ENCODE data around the gene LONP2.
"Not testable (repeated sequence)": the region's sequence is repeated elsewhere in the genome, so short reads cannot be mapped to it uniquely, and the experiment has no call there.

Gene LONP2

DNA sequence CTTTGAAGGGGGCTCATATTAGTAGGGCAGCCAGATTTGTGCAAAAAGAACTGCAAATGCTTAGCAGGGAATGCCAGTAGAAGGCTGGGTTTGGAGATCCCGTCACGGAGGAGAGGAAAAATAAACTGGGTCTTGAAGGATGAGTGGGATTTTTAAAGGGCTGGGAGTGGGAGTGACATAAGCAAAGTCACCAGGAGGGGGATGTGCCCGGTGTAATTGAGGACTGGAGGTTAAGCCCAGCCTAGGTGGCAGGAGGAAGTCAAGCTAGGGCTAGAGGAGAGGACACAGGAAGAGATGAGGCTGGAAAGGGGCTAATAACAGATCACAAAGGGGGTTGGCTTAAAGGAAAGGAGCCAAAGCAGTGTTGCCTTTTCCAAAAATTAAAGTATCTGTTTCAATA is 23.2 kb upstream of the LONP2 start:
- no peak for DNase-seq (ENCODE audit: low read depth in 1 of 2, low spot score in 1 of 2)
- in situ Hi-C loops (cut with HindIII; ENCODE audit: low pct_unique_long_range_greater_than_20kb, low sequenced_read_pairs), result no loop called here
- no peak for TF ChIP-seq JUND (IDR thresholded peaks at IDR 0.05; ENCODE audit: low read depth)

DNA sequence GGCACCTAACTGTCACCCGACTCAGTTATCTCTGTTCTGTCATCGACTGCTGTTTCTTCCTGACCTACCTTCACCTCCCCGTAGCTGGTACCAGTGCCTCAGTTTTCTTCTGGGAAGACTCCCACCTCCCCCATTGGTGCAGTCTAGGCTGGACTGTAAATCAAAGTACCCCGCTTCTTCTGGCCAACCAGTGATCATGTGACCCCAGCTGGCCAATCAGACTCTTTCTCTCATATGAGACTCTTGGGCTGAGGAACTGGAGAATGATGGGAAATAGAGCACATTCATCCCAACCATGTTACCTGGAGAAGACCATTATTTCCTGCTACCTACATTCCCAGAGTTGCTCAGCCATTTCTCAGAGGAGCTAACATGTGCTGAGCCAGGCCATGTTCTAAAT is 20.6 kb upstream of the LONP2 start:
- no peak for DNase-seq (ENCODE audit: low read depth in 1 of 2, low spot score in 1 of 2)
- in situ Hi-C loops (cut with HindIII; ENCODE audit: low pct_unique_long_range_greater_than_20kb, low sequenced_read_pairs), result no loop called here
- no peak for TF ChIP-seq JUND (IDR thresholded peaks at IDR 0.05; ENCODE audit: low read depth)

- in situ Hi-C loops (cut with HindIII; ENCODE audit: low pct_unique_long_range_greater_than_20kb, low sequenced_read_pairs), result no loop called here
- TF ChIP-seq JUND (IDR thresholded peaks at IDR 0.05; ENCODE audit: low read depth), result no peak
Measured at GRCh38 chr16:48225456-48225855, 18.6 kb upstream of the LONP2 start.

GRCh38 chr16:48231727-48232492 is 12.2 kb upstream of the LONP2 start:
- peak in 1 of 2 experiments; percentile 69 for DNase-seq (ENCODE audit: low read depth in 1 of 2, low spot score in 1 of 2)
- no peak for TF ChIP-seq JUND (IDR thresholded peaks at IDR 0.05; ENCODE audit: low read depth)
- in situ Hi-C loops (cut with HindIII; ENCODE audit: low pct_unique_long_range_greater_than_20kb, low sequenced_read_pairs), result no loop called here

More at GRCh38 chr16:48225456-48225855, 18.6 kb upstream of the LONP2 start:
- no peak for DNase-seq (ENCODE audit: low read depth in 1 of 2, low spot score in 1 of 2)

- no peak for DNase-seq (ENCODE audit: low read depth in 1 of 2, low spot score in 1 of 2)
- no peak for TF ChIP-seq JUND (IDR thresholded peaks at IDR 0.05; ENCODE audit: low read depth)
- in situ Hi-C loops (cut with HindIII; ENCODE audit: low pct_unique_long_range_greater_than_20kb, low sequenced_read_pairs), result no loop called here
Measured at GRCh38 chr16:48232493-48233040, 11.5 kb upstream of the LONP2 start.

- peak in 1 of 2 experiments; percentile 73 for DNase-seq (ENCODE audit: low read depth in 1 of 2, low spot score in 1 of 2)
- no peak for TF ChIP-seq JUND (IDR thresholded peaks at IDR 0.05; ENCODE audit: low read depth)
- in situ Hi-C loops (cut with HindIII; ENCODE audit: low pct_unique_long_range_greater_than_20kb, low sequenced_read_pairs), result no loop called here
Measured at GRCh38 chr16:48234630-48235029, 9.5 kb upstream of the LONP2 start.

GRCh38 chr16:48235058-48235555 is 9.0 kb upstream of the LONP2 start:
- TF ChIP-seq JUND (IDR thresholded peaks at IDR 0.05; ENCODE audit: low read depth), result no peak
- in situ Hi-C loops (cut with HindIII; ENCODE audit: low pct_unique_long_range_greater_than_20kb, low sequenced_read_pairs), result no loop called here
- peak in 1 of 2 experiments; percentile 80 for DNase-seq (ENCODE audit: low read depth in 1 of 2, low spot score in 1 of 2)

- peak in 1 of 2 experiments; percentile 95 for DNase-seq (ENCODE audit: low read depth in 1 of 2, low spot score in 1 of 2)
- peak; percentile 50; the same call in 1 of the 2 replicates for TF ChIP-seq JUND (IDR thresholded peaks at IDR 0.05; ENCODE audit: low read depth)
- in situ Hi-C loops (cut with HindIII; ENCODE audit: low pct_unique_long_range_greater_than_20kb, low sequenced_read_pairs), result no loop called here
Measured at GRCh38 chr16:48235556-48236136, 8.5 kb upstream of the LONP2 start.

DNA sequence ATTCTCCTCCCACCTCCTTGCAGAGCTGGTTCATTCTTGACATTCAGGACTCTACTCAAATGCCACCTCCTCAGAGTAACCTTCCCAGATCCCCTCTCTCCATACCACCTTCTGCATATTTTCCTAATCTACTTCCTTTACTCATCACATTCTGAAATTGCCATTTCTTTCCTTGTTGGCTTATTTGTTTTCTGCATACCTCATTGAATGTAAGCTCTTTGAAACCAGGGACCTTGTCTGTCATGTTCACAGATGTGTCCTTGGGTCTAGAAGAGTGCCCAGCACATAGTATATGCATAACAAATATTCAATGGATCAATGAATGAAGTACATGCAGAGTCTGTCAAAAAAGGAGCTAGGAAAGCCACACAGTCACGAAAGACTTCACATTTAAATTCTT is 7.8 kb upstream of the LONP2 start:
- in situ Hi-C loops (cut with HindIII; ENCODE audit: low pct_unique_long_range_greater_than_20kb, low sequenced_read_pairs), result no loop called here
- TF ChIP-seq JUND (IDR thresholded peaks at IDR 0.05; ENCODE audit: low read depth), result no peak
- no peak for DNase-seq (ENCODE audit: low read depth in 1 of 2, low spot score in 1 of 2)

- in situ Hi-C loops (cut with HindIII; ENCODE audit: low pct_unique_long_range_greater_than_20kb, low sequenced_read_pairs), result not testable (repeated sequence)
Measured at GRCh38 chr16:48240147-48240546, 4.0 kb upstream of the LONP2 start.

DNA sequence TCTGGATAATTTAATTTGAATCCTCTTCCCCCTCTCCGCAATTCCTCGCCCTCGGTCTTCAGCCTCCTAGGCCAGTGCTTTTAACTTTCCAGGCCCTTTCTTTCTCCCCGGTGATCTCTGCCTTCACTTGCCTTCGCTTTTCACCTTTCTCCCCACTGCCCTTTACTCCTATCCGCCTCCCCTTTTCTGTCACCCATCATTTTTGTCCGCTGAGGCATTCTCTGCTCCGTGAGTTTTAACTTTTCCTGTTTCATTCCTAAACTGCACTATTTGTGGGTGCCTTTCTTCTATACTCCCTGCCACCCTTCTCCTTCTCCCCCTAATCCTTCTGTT is 729 bp downstream of the LONP2 start:
- no peak for DNase-seq (ENCODE audit: low read depth in 1 of 2, low spot score in 1 of 2)
- in situ Hi-C loops (cut with HindIII; ENCODE audit: low pct_unique_long_range_greater_than_20kb, low sequenced_read_pairs), result no loop called here
- no peak for TF ChIP-seq JUND (IDR thresholded peaks at IDR 0.05; ENCODE audit: low read depth)

More at GRCh38 chr16:48240147-48240546, 4.0 kb upstream of the LONP2 start:
- DNase-seq (ENCODE audit: low read depth in 1 of 2, low spot score in 1 of 2), result not testable (repeated sequence)

DNA sequence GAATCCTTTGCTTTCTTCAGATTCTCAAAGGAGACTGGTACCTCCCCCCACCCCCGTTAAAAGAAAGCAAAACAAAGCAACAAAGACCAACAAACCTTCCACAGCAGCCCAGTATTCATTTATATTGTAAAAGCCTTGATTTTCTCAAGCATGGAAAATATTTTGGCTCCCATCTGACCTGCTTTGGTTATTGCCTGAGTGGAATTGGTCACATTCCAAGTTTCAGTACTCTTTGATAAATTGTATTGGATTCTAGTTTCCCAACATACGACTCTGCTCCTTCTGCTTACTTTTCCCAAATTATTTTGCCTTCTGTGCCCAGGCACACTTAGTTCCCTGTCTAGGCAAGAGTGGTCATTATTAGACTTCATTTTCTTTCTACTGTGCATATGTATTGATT is 2.0 kb downstream of the LONP2 start:
- TF ChIP-seq JUND (IDR thresholded peaks at IDR 0.05; ENCODE audit: low read depth), result no peak
- DNase-seq (ENCODE audit: low read depth in 1 of 2, low spot score in 1 of 2), result peak in 1 of 2 experiments; percentile 22
- in situ Hi-C loops (cut with HindIII; ENCODE audit: low pct_unique_long_range_greater_than_20kb, low sequenced_read_pairs), result no loop called here

DNA sequence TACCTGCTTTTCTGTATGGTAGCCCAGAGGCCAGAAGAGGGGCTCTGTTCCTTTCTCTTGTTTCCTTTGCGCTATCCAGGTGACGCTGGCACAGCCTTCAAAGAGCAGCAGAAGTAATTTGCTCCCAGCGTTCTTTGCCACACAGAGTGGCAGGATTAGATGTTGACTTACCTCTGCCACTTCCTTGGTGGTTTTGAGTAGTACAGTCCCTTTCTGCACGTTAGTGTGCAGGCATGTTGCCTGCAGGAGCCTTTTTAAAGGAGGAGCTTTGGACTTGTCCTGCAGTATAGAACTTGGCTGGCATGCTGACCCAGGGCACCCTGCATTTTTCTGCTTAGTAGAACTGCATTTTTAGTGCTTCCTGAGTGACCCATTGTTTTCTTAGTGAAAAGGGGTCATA is 3.2 kb downstream of the LONP2 start, which contains the start of gene ABCC11:
Gene ABCC11, minus strand, starts transcription at position 229 of the 400 bp plus-strand sequence. CDS start 15,618 bp downstream, outside the sequence.
- no peak for TF ChIP-seq JUND (IDR thresholded peaks at IDR 0.05; ENCODE audit: low read depth)
- in situ Hi-C loops (cut with HindIII; ENCODE audit: low pct_unique_long_range_greater_than_20kb, low sequenced_read_pairs), result no loop called here
- peak; percentile 44 to 94 for DNase-seq (ENCODE audit: low read depth in 1 of 2, low spot score in 1 of 2)
